Vagina (tissue), 2 donors: ENCODE data around the gene EFNA1. TPM values are rescaled to one million over a fixed set of nuclear protein-coding genes. Genes with fewer than 3 reads are reported as not detected.
"Not testable (repeated sequence)": the region's sequence is repeated elsewhere in the genome, so short reads cannot be mapped to it uniquely, and the experiment has no call there.

Experiments used
- DNase-seq, 2 donors: peaks; one replicate each; pipeline ENCODE4 v3.0.0-alpha.2; 2017; ENCODE audit errors: extremely low spot score in 2 of 2
- H3K27ac ChIP-seq: fragments of 200-600 bp; sonication (generic); one replicate; pipeline ENCODE4 v1.5.1; 2019
- H3K27me3 ChIP-seq: fragments of 200-600 bp; sonication (generic); one replicate; pipeline ENCODE4 v1.5.1; 2019
- H3K36me3 ChIP-seq, 2 donors: fragments of 200-600 bp; sonication (generic); one replicate each; pipeline ENCODE4 v1.5.1; 2017 to 2019
- H3K4me1 ChIP-seq: fragments of 200-600 bp; sonication (generic); one replicate; pipeline ENCODE4 v1.5.1; 2019
- H3K4me3 ChIP-seq, 2 donors: fragments of 200-600 bp; sonication (generic); 1 replicate in 1 of 2; 2 replicates in 1 of 2; pipeline ENCODE4 v1.5.1; 2016 to 2019
- H3K9me3 ChIP-seq: fragments of 200-600 bp; sonication (generic); one replicate; pipeline ENCODE4 v1.5.1; 2019
- POLR2A ChIP-seq, 2 donors: fragments of 450-650 bp; IDR thresholded peaks; one replicate each; pipeline ENCODE4 v1.6.1; 2017; ENCODE audit warnings: antibody characterized with exemption in 2 of 2, mild to moderate bottlenecking in 2 of 2, moderate library complexity in 2 of 2
- POLR2AphosphoS5 ChIP-seq, 2 donors: sonication (generic); formaldehyde crosslinking; IDR thresholded peaks; one replicate each; pipeline ENCODE4 v1.9.0; 2017; ENCODE audit warnings: antibody characterized with exemption in 2 of 2, mild to moderate bottlenecking in 2 of 2, low read depth in 1 of 2; ENCODE audit not compliant: insufficient read depth in 1 of 2
- intact Hi-C: fragments of 100-400 bp; cut with DNase I; formaldehyde crosslinking; loops from one replicate; pipeline ENCODE4 v1.15.1; 2023
- total RNA-seq: library from RNA; depleted of rRNA; stranded (reverse); fragments of >200 nt; gene quantifications from one replicate; pipeline ENCODE4 v1.2.3, GENCODE V29; 2016
- TF ChIP-seq, protein P1 (sequence below), 3 experiments: fragments of 450-650 bp in 2 of 3; fragments of 200-600 bp in 1 of 3; sonication (generic) in 1 of 3; IDR thresholded peaks; one replicate each; pipeline ENCODE4 v1.5.1; 2017 to 2019; ENCODE audit warnings: antibody characterized with exemption in 3 of 3, mild to moderate bottlenecking in 2 of 3, moderate library complexity in 2 of 3

EFNA1 gene
- total RNA-seq, 1 donor from 2014 or later = 57.9 TPM

DNA sequence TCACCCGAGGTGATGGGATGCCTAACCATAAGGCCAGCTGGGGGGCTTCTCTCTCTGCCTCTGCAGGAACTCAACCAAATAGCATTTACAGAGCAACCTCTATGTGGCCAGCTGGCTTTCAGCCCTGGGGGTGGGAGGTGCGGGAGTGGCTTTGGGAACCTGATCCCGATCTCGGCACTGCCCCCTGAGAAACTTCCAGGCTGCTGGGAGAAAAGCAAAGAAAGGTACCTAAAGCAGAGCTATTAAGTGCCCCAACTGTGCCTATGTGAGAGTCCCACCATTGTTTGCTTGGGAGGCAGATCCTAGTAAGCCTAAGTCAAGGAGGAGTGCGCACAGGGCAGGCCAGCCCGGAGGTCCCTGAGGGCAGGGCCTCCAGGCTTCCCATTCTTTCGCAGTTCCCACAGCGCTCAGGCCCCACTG, 38.4 kb downstream of the EFNA1 start:
- Histone ChIP-seq H3K4me3 (no peak overlapping the region), H3K36me3 (peaks cover 0 to 13% of the 10 kb centered on the region in 2 donors), H3K4me1 (peaks cover 21% of the 10 kb centered on the region), H3K27ac (peak overlapping the region; percentile 47), H3K27me3 (no peaks in the 10 kb centered on the region), H3K9me3 (no peaks in the 10 kb centered on the region)
- intact Hi-C loops = loop anchor here (2.0 kb wide), 1 partner anchor 75 kb away; no protein-coding TSS in a partner anchor
- TF ChIP-seq POLR2A (IDR thresholded peaks at IDR 0.05) (no peak), POLR2AphosphoS5 (IDR thresholded peaks at IDR 0.05; ENCODE audit: insufficient read depth in 1 of 2, low read depth in 1 of 2) (no peak)
- TF ChIP-seq, protein P1, sequence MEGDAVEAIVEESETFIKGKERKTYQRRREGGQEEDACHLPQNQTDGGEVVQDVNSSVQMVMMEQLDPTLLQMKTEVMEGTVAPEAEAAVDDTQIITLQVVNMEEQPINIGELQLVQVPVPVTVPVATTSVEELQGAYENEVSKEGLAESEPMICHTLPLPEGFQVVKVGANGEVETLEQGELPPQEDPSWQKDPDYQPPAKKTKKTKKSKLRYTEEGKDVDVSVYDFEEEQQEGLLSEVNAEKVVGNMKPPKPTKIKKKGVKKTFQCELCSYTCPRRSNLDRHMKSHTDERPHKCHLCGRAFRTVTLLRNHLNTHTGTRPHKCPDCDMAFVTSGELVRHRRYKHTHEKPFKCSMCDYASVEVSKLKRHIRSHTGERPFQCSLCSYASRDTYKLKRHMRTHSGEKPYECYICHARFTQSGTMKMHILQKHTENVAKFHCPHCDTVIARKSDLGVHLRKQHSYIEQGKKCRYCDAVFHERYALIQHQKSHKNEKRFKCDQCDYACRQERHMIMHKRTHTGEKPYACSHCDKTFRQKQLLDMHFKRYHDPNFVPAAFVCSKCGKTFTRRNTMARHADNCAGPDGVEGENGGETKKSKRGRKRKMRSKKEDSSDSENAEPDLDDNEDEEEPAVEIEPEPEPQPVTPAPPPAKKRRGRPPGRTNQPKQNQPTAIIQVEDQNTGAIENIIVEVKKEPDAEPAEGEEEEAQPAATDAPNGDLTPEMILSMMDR (IDR thresholded peaks at IDR 0.05) = no peak
- peak; percentile 58 to 78 for DNase-seq

DNA sequence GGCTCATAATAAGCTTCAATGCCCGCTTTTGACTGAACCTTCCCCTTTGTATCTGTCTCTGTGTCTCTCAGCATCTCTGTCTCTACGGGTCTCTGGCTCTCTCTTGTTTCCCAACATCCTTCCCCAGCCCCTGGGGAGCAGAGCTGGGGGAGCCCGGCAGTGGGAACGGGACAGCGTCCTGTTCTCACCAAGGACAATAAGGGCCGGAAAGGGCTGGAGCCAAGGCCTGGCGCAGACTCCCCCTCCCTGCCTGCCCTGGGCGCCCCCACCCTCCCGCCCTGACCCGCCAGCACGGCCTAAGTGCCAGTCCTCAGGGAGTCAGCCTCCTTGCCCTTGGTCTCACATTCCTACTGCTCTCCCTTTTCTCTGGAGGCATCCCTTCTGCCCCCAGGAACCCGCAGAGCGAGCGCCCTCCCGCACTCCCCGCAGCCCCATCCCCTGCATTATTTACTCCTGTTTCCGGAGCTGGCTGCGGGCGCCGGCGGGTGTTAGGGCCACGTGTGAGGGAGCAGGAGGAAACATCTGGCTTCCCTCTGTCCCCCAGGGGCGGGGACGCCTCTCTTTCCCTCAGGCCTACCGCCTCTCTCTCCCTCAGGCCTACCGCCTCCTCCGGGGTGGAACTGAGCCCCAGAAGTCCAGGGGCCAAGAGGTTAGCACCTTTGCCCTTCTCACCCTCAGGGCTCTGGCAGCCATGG, 38.9 kb downstream of the EFNA1 start:
- peaks cover 25% of the 10 kb centered on the region for H3K4me1 ChIP-seq
- intact Hi-C loops = loop anchor here (2.0 kb wide), 1 partner anchor 76 kb away; no protein-coding TSS in a partner anchor
- no peak for TF ChIP-seq POLR2A (IDR thresholded peaks at IDR 0.05)
- TF ChIP-seq POLR2AphosphoS5 (IDR thresholded peaks at IDR 0.05; ENCODE audit: insufficient read depth in 1 of 2, low read depth in 1 of 2) = peak in 1 of 2 donors; percentile 47
- TF ChIP-seq, protein P1 (IDR thresholded peaks at IDR 0.05) = no peak
- H3K36me3 ChIP-seq = peaks cover 0 to 13% of the 10 kb centered on the region in 2 donors
- peak overlapping the region in 1 of 2 donors; percentile 20 for H3K4me3 ChIP-seq
- DNase-seq = peak; percentile 77 to 79
- H3K27ac ChIP-seq = peak overlapping the region; percentile 47
- no peaks in the 10 kb centered on the region for H3K27me3 ChIP-seq
- H3K9me3 ChIP-seq = no peaks in the 10 kb centered on the region

DNA sequence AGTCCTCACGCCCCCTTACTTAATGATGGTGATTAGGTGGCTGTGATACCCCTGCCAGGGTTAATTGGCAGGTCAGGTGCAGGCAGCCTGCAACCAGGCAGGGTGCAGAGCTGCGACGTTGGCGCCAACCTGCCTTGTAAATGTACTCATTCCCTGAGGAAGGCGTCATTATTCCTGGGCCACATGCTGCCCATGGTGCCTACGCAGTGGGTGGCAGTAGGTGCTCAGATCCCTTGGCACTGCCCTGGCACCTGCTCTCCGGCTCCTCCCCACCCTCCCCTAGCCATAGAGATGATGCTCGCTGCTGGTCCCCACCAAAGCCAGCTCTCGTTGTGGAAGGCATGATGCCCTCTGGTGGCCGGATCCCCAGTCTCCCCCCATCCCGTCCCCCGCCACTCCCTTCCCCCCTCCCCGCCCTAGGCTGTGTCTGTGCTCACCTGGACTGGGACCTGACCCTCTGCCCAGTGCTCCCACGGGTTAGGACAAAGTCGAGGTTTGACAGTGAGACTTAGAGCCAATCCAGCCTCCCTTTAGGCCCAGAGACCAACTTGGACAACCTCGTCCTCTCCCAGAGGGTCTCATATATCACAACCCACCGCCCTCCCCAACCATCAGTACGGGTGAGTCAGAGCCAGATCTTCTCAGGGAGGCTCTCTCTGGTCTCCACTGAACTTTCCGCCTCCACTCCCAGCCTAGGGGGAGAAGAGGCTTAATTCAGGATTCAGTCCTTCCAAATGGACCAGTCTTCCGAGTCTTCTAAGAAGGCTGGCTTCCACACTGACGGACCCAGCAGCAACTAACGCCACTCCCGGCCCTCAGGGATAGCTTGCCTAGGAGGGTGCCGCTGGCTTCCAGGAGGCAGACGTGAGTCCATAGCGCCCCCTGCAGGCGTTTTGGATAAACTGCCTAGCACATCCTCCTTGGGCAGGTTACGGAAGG, 39.8 kb downstream of the EFNA1 start:
- peak overlapping the region; percentile 47 for H3K27ac ChIP-seq
- H3K4me1 ChIP-seq = peaks cover 33% of the 10 kb centered on the region
- H3K4me3 ChIP-seq = peak overlapping the region in 1 of 2 donors; percentile 23
- no peaks in the 10 kb centered on the region for H3K27me3 ChIP-seq
- DNase-seq = peak; percentile 87 to 96
- TF ChIP-seq, protein P1 (IDR thresholded peaks at IDR 0.05) = peak; percentile 81 to 93 (median 88)
- no peak for TF ChIP-seq POLR2A (IDR thresholded peaks at IDR 0.05)
- peak in 1 of 2 donors; percentile 43 for TF ChIP-seq POLR2AphosphoS5 (IDR thresholded peaks at IDR 0.05; ENCODE audit: insufficient read depth in 1 of 2, low read depth in 1 of 2)
- intact Hi-C loops = loop anchor here (2.0 kb wide), 1 partner anchor 77 kb away; no protein-coding TSS in a partner anchor
- H3K36me3 ChIP-seq = peaks cover 0 to 13% of the 10 kb centered on the region in 2 donors
- H3K9me3 ChIP-seq = no peaks in the 10 kb centered on the region

DNA sequence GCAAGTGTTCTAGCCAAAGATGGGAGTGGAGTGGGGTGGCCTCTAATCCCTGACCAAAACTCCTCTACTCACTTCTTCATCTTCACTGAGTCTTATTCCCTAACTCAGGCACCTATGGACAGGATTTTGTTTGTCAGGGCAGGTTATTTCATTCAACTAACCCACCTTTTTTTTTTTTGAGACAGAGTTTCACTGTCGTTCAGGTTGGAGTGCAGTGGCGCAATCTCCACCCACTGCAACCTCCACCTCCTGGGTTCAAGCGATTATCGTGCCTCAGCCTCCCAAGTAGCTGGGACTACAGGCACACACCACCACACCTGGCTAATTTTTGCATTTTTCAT, 40.4 kb downstream of the EFNA1 start:
- H3K27ac ChIP-seq, H3K27me3 ChIP-seq, H3K9me3 ChIP-seq, intact Hi-C loops, DNase-seq: not testable (repeated sequence)
- Histone ChIP-seq H3K4me1 (peaks cover 36% of the 10 kb centered on the region), H3K36me3 (peaks cover 0 to 13% of the 10 kb centered on the region in 2 donors), H3K4me3 (peak overlapping the region in 1 of 2 donors; percentile 23)

DNA sequence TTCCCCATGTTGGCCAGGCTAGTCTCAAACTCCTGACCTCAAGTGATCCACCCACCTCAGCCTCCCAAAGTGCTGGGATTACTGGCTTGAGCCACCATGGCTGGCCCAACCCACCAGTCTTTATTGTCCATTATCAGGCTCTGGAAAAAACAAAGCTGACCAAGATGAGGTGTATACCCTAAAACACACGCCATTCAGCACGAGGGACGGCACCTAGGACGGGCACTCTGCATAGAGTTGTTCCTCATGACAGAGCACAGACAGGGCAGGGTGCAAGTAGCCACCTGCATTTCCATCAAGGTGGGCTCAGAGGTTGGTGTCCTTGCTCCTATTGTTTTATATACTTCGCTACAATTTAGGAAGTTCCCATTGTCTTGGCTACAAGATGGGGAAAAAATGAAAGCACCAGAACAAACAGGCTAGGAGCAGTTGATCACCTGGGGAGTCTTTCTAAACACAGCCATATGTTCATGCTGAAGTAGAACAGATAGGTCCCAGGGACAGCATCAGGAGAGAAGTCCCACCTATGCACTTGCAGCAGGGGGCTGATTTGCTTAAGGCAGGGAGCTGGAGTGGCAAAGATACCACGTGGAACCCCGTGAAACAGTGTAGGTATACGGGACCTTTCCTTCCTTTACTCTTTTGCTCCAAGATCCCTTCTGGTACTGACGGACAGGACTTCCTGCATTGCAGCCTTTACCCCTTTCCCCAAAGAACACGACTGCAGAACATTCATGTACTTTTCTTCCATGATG, 41.0 kb downstream of the EFNA1 start:
- TF ChIP-seq, protein P1 (IDR thresholded peaks at IDR 0.05) = no peak
- TF ChIP-seq POLR2AphosphoS5 (IDR thresholded peaks at IDR 0.05; ENCODE audit: insufficient read depth in 1 of 2, low read depth in 1 of 2) (no peak), POLR2A (IDR thresholded peaks at IDR 0.05) (no peak)
- intact Hi-C loops = no loop called here
- Histone ChIP-seq H3K36me3 (peaks cover 0 to 13% of the 10 kb centered on the region in 2 donors), H3K27me3 (no peaks in the 10 kb centered on the region), H3K9me3 (no peaks in the 10 kb centered on the region), H3K27ac (no peak overlapping the region), H3K4me1 (peaks cover 41% of the 10 kb centered on the region), H3K4me3 (no peak overlapping the region)
- peak; percentile 44 to 61 for DNase-seq
